WI38 (cell line): ENCODE data around the gene FFAR4.

Experiments
- H3K4me3 ChIP-seq: 2 replicates; pipeline ENCODE4 v1.5.1; 2011; ENCODE audit warnings: low read depth, mild to moderate bottlenecking, control low read depth, low read length
- CTCF ChIP-seq: IDR thresholded peaks from 2 replicates; pipeline ENCODE4 v1.5.1; 2012; ENCODE audit warnings: low read depth, mild to moderate bottlenecking, control low read depth, low read length

Gene FFAR4

GRCh38 chr10:93589648-93590562 lies 23.4 kb downstream of the FFAR4 start:
- no peak overlapping the region for H3K4me3 ChIP-seq
- TF ChIP-seq CTCF: no peak

- no peak overlapping the region for H3K4me3 ChIP-seq
- TF ChIP-seq CTCF: no peak
Observed at GRCh38 chr10:93590638-93591037, 24.2 kb downstream of the FFAR4 start.

- H3K4me3 ChIP-seq: no peak overlapping the region
- no peak for TF ChIP-seq CTCF
Observed at GRCh38 chr10:93591065-93591808, 24.8 kb downstream of the FFAR4 start.

- no peak overlapping the region for H3K4me3 ChIP-seq
- no peak for TF ChIP-seq CTCF
Observed at GRCh38 chr10:93593254-93593653, 26.8 kb downstream of the FFAR4 start.

GRCh38 chr10:93593749-93594148 lies 27.3 kb downstream of the FFAR4 start:
- H3K4me3 ChIP-seq: no peak overlapping the region
- no peak for TF ChIP-seq CTCF

- no peak overlapping the region for H3K4me3 ChIP-seq
Observed at GRCh38 chr10:93594518-93594917, 28.1 kb downstream of the FFAR4 start.

More at GRCh38 chr10:93594518-93594917, 28.1 kb downstream of the FFAR4 start:
- no peak for TF ChIP-seq CTCF
